HuH-7.5 (cell line): ENCODE data around the gene KIF26B.
"Not testable (repeated sequence)": the region's sequence is repeated elsewhere in the genome, so short reads cannot be mapped to it uniquely, and the experiment has no call there.

Source experiments
- DNase-seq: peaks from one replicate; pipeline ENCODE4 v3.0.0; 2011; ENCODE audit warnings: low spot score

Gene KIF26B

DNA sequence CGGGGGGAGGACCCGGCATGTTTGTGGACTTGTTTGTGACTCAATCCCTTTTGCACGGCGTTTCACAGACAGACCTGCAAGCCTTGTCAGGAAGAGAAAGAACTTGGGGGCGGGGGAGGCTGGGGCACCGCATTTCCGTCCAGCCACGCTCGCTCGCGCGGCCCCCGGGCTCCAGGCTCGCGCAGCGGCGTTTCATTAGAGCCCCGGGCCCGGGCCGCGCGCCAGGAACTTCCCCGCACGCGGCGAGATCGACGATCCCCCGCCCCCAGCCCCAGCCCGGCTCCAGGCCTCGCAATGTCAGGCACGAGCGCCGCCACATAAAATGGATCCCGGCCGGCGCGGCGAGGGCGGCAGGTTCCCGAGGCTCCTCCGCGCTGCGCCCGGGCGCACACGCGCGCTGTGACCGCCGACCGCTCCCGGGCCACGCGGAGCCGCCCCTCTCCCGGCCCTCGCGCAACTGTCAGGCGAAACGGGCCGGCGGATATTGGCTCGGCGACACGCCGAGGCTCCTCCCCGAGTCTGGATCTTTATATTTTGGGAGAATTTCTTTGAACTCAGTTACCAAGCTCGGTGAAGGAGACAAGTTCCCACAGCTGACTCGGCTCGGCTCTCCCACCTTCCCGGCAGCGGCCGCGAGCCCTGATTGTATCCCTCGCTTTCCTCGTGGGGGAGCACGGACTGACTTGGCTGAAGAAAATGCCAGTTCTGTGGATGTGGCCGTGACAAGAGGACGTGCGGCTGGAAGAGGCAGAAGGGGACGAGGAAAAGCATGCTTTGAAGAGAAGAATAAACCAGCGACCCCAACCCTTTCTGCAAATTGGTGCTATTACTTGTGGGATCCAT is at the start of gene KIF26B:
Gene KIF26B (plus strand): TSS at position 557 of the 843 bp plus-strand sequence. CDS start 440 bp downstream, outside the sequence.
- DNase-seq, result peak; percentile 67

DNA sequence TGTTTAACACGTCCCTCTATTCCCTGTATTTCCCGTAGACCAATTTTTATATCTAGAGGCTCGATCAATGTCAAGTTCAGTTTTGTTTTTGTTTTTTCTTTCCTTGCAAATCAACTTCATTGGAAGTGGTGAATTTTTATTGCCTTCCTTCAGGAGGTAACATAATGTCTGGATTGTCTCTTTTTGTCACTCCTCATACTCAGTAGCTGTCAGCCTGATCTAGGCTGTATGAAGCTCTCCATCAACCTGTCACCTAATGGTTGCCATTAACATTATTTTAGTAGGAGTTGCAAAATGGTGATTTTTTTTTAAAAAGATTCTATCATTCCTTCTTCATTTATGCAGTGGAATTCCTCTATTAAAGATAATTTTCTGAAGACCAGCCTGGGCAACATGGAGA is 49.7 kb upstream of the KIF26B start:
- DNase-seq, result no peak

GRCh38 chr1:245105815-245106410 is 48.9 kb upstream of the KIF26B start:
- no peak for DNase-seq

- no peak for DNase-seq
Observed at GRCh38 chr1:245107776-245108114, 47.0 kb upstream of the KIF26B start.

DNA sequence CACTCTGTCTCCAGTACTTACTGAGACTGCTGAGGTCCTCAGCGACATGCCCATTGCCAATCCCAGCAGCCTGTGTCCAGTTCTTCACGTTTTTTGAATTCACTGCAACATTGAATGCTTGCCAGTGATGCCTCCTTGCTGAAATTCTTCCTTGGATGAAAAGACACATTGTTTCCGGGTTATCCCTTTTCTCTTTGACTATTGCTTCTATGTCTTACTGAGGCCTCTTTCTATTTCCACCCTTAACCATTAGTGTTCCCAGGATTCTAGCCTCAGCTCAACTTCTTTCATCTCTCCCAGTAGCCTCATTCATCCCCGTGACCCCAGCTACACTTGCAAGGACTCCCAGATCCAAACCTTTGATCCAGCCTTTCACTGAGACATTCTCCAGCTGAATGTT is 46.5 kb upstream of the KIF26B start:
- DNase-seq, result no peak

DNA sequence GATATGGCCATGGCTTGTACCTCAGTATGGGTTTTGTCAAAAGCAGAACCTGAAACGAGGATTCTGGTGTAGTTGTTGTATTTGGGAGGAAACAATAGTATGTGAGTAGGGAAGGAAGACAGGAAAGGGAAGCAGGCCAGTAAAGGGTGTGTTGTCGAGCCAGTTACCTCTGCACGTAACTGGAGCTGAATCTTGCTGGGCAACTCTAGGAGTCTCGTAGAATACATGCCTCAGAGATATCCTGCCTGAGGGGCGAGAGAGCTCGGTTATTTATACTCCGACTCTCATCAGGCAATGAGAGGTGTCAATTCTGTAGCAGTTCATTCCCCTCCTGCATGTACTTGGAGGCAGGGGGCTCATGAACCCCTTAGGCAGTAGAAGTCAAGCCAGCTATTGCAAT is 45.9 kb upstream of the KIF26B start:
- DNase-seq, result no peak

GRCh38 chr1:245110406-245110805 is 44.4 kb upstream of the KIF26B start:
- DNase-seq, result no peak

DNA sequence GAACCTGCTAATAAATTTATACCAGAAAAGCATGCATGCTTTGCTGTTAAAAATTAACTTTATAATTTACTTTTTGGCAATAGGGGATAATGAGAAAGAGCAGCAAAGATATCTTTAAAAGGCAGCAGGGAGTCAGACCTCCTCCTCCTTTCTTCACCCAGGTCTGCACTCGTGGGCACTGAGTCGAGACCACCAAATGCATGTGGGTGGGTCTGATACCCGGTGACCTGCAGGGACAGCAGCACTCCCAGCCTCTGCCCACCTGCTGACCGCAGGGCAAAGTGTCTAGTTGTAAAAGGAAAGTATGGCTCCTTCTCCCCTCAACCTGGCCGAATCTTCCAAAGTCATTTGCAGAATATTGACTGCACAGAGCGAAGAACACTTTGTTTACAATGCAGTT is 43.7 kb upstream of the KIF26B start:
- DNase-seq, result no peak

- no peak for DNase-seq
Observed at GRCh38 chr1:245113649-245114048, 41.1 kb upstream of the KIF26B start.

- DNase-seq, result no peak
Observed at GRCh38 chr1:245116131-245116530, 38.7 kb upstream of the KIF26B start.

DNA sequence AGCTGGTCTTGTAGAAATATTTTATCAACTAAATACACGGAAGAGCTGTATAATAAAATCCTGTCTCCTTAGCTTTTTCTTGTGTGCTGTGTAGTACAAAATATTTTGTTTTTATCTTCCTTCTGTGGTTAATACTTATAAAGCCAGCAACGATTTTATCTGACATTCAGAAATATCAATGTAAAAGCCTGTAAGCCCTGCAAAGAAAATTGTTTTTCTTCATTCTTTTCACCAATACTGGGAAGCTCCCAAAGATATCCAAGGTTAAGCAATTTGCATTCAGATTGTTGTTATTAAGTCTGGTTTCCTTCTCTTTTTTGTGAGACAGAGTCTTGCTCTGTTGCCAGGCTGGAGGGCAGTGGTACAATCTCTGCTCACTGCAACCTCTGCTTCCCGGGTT is 38.0 kb upstream of the KIF26B start:
- DNase-seq, result no peak

DNA sequence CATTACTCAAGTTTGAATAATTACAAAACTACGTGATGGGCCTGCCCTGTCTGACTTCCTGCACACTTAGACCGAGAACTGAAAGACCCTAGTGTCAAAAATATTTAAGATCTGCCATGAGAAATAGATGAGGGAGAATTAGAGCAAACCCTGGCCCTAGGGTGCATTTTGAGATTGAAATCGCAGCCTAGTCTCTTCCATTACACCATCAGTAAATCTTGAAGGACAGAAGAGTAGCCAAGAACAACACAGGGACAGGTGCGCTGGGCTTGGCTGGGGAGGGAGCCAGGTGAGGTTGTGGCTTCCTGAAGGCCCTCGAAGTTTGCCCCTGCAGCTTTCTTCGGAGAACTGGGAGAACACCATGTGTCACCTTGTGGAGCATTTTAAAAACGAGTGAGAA is 36.7 kb upstream of the KIF26B start:
- no peak for DNase-seq

GRCh38 chr1:245118806-245119205 is 36.0 kb upstream of the KIF26B start:
- no peak for DNase-seq

- no peak for DNase-seq
Observed at GRCh38 chr1:245121523-245121922, 33.3 kb upstream of the KIF26B start.

DNA sequence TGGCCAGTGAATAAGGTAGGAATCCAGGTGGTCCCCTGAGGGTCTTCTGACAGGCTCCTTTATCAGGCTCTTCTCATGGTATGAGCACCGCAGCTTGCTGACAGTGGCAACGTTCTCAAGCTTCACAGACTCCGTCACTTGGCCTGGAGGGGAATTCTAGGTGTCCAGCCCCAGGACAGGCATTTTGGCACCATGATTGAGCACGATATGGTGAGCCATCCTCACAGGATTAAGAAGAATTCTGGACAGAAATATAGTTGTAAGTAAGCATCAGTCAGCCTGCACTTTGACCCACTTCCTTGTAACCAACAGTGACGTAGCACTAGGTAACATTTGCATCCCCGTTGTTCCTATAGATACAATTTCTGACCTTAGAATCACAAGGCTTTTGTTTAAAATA is 30.5 kb upstream of the KIF26B start:
- no peak for DNase-seq

DNA sequence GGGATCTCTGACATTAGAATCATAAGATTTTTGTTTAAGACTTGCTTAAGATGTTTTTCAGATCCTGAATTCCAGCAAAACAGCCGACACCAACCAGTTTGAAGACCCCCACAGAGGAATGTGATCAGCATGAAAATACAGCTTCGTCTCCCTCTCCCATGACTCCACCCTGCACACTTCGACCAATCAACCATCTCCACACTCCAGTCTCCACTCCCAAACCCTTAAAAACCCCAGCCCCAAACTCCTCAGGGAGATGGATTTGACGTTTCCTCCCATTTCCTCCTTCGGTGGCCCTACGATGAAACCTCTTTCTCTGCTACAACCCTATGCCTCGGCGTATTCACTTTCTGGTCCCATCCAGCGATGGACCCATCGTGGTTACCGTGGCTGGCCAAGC is 30.1 kb upstream of the KIF26B start:
- no peak for DNase-seq

- DNase-seq, result no peak
Observed at GRCh38 chr1:245126530-245126929, 28.3 kb upstream of the KIF26B start.

DNA sequence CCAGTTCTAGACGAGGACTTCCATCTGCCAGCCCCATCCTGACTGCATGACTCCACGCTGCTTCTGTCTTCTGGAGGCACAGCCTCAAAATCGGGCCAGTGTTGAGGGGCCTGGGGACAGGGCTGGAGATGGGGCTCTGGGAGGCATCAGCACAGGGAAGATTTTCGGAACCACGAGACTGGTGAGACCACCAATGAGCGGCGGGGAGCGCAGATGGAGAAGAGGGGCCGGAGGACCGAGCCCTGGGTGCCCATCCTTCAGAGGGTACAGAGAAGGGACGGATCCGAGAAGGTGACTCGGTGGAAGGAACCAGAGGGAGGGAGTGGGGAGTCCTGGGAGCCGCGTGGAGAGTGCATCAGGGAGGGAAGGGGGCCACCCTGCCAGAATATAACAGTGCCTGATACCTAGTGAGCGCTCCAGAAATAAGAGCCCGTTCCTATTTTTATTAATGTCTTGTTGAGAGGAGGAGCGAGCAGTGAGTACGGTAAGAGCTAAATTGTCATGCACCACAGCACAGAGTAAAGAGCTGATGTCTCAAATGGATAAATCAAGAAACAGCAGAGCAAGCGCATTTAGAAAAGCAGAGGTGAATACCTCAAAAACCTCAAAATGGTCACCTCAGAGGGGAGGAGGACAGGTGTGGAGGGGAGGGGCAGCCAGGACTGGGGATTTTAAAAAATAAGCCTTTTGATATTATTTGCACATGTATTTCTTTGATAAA is 26.2 kb upstream of the KIF26B start:
- DNase-seq, result no peak

DNA sequence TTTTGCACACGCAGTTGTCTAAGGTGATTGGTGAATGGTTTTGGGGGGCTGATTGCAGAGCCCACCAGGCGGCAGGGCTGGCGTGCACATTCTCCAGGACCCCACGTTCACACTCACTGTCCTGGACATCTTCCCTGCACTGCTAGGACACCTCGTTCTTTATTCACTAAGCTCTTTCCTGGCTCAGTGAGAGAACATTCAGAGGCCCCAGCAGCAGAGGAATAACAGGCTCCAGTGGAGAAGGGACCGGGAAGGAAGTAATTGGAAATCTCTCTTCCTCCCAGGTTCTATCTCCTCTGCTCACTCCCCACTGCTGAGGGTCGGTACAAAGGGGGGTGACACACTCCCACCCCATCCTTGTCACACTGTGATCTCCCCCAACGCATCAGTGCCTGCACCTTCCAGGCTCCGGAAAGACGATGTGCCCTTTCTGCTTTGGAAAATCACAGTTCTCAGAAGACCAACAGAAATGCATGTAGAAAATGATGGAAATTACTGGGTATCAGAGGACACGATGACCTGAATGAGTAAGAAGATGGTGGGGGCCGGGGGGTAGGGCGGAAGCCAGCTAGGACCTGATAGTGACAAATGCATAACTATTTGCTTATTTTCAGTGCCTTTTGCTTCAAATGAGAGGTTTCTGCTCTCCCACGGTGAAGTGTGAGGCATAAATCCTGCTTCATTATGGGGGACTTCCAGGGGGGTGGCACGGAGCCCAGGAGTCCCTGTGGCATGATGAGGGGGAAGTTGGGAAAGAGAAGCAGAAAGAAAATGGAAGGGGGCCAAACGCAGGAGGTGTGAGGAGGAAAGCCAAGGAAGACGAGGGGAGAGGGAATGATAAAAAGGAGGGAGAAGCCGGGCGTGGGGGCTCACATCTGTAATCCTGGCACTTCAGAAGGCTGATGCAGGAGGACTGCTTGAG is 25.2 kb upstream of the KIF26B start:
- no peak for DNase-seq

DNA sequence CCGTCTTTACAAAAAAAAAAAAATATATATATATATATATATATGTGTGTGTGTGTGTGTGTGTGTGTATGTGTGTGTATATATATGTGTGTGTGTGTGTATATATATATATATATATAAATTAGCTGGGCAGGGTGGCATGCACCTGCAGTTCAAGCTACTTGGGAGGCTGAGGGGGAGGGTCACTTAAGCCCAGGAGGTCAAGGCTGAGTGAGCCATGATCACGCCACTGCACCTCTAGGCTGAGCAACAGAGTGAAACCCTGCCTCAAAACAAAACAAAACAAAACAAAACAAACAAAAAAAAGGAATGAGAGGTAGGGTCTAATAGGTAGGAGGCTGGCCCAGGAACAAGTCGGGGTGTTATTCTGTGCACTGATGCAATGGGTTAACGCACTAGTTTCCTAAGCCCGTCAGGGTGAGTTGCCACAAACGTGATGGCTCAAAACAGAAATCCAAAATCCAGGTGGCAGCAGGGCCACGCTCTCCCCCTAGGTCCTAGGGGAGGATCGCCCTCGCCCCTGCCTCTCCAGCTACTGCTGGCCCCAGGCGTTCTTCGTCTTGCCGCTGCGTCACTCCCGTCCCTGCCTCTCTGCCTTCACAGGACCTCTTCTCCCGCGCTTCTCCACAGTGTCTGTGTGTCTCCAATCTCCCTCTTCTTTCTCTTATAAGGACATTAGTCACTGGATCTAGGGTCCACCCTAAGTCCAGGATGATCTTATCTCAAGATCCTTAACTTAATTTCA is 24.3 kb upstream of the KIF26B start:
- DNase-seq, result not testable (repeated sequence)

- no peak for DNase-seq
Observed at GRCh38 chr1:245131026-245131393, 23.8 kb upstream of the KIF26B start.
